Tongue (tissue), 2 donors: Measurements from ENCODE around the gene STAT3. TPM values are rescaled to one million over a fixed set of nuclear protein-coding genes. Genes with fewer than 3 reads are reported as not detected.
"Not testable (repeated sequence)": the region's sequence is repeated elsewhere in the genome, so short reads cannot be mapped to it uniquely, and the experiment has no call there.

Source experiments
- DNase-seq: peaks from one replicate; pipeline ENCODE4 v3.0.0-alpha.2; 2015
- total RNA-seq: library from RNA; depleted of rRNA; stranded (reverse); fragments of >200 nt; gene quantifications from one replicate; pipeline ENCODE4 v1.2.3, GENCODE V29; 2014

Gene STAT3
- total RNA-seq, 1 donor from 2014 or later = 158 TPM

- no peak for DNase-seq
These were observed 74.3 kb downstream of the STAT3 start for GRCh38 chr17:42313773-42314566.

- DNase-seq = no peak
These were observed 74.9 kb downstream of the STAT3 start for GRCh38 chr17:42313389-42313772.

- DNase-seq = peak; percentile 95
These were observed 75.7 kb downstream of the STAT3 start for GRCh38 chr17:42312285-42313130.

DNA sequence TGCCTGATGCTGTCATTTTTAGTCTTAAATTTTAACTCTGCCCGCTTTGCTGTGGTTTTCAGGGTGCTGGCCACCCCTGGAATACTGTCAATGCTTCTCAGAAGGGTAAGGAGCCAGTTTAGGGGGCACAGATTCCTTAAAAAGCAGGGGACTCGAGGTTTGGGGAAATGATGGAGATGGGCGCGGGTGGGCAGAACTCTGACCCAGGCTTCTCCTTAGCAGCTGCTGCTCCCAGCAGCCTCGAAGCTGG lies 76.3 kb downstream of the STAT3 start:
- DNase-seq = no peak

GRCh38 chr17:42311240-42312034 lies 76.8 kb downstream of the STAT3 start:
- peak; percentile 94 for DNase-seq

DNA sequence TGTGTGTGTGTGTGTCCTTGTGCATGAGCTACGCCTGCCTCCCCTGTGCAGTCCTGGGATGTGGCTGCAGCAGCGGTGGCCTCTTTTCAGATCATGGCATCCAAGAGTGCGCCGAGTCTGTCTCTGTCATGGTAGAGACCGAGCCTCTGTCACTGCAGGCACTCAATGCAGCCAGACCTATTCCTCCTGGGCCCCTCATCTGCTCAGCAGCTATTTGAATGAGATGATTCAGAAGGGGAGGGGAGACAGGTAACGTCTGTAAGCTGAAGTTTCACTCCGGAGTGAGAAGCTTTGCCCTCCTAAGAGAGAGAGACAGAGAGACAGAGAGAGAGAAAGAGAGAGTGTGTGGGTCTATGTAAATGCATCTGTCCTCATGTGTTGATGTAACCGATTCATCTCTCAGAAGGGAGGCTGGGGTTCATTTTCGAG lies 77.4 kb downstream of the STAT3 start:
- DNase-seq = no peak

- DNase-seq = peak; percentile 21
These were observed 78.1 kb downstream of the STAT3 start for GRCh38 chr17:42309986-42310786.

- DNase-seq = no peak
These were observed 79.1 kb downstream of the STAT3 start for GRCh38 chr17:42309142-42309541.

- no peak for DNase-seq
These were observed 79.8 kb downstream of the STAT3 start for GRCh38 chr17:42308446-42308845.

- DNase-seq = no peak
These were observed 80.8 kb downstream of the STAT3 start for GRCh38 chr17:42307362-42307927.

DNA sequence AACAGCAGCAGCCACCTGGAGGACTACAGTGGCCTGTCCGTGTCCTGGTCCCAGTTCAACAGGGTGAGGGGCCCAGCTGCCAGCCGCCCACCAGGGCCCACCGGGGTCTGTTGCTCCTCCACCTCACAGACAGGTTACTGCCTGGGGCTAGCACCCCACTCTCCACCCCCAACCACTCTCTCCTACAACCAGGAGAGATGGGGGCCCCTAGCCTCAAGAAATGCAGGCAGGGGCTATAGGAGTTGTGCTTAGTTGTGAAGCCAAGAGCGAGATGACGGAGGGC lies 81.9 kb downstream of the STAT3 start:
- no peak for DNase-seq

GRCh38 chr17:42305543-42306384 lies 82.5 kb downstream of the STAT3 start:
- DNase-seq = no peak

DNA sequence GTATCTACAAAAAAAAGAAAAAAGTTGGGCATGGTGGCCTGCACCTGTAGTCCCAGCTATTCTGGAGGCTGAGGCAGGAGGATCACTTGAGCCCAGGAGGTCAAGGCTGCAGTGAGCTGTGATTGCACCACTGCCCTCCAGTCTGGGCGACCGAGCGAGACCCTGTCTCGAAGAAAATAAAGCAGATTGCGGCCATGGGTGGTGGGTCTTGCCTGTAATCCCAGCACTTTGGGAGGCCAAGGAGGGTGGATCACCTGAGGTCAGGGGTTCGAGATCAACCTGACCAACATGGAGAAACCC lies 83.3 kb downstream of the STAT3 start:
- not testable (repeated sequence) for DNase-seq

GRCh38 chr17:42304187-42305030 lies 83.8 kb downstream of the STAT3 start:
- no peak for DNase-seq

DNA sequence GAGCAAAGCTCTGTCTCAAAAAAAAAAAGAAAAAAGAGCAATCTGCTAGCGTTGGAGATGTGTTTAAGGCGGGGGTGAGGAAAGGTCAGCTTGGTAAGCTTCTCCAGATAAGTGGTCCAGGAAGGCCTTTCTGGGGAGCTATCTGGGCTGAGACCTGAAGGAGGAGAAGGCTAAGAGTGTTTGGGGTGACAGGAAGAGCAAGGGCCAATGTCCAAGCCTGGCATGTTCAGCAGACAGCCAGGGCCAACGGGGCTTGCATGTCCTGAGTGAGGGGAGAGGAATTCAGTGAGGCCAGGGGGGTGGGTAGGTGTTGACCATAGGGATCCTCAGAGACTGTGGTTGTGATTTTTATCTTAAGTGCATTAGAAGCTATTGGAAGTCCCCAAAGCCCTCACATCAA lies 84.5 kb downstream of the STAT3 start:
- DNase-seq = no peak

- DNase-seq = no peak
These were observed 87.2 kb downstream of the STAT3 start for GRCh38 chr17:42301022-42301421.

- not testable (repeated sequence) for DNase-seq
These were observed 88.3 kb downstream of the STAT3 start for GRCh38 chr17:42299913-42300312.

DNA sequence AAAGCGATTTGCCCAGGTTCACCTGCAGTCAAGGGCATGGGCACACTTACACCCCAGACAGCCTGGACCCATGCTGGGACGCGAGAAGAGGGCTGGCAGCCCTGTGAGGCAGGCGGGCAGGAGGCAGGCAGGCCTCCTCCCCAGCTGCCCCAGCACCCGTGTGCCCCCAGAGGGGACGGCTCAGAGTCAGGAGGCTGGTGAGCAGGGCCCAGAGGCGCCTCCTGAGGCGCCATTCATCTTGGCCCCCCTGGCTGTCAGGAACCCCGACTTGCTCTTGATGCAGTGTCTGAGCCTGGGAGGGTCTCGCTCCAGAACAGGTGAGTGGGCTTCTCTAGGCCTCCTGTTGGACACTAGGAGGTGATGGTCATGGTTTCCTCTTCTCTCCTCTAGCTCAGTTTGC lies 88.9 kb downstream of the STAT3 start:
- DNase-seq = not testable (repeated sequence)

DNA sequence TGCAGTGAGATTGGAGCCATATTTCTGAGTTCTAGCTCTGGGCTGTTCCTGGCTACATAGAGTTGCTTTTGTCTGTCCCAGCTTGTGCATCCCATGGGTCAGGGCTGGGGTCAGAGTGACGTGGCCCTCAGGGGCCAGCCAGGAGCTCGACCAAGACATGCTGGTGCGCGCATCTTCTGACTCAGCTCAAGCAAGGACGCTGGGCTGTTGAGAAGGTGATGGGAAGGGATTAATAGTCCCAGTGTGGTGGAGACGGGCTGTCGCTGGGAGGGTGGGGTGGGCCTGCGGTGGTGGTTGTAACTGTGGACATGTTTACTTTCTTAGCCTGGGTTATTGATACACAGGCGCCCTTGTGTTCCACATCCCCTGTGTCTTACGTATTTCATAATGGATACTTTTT lies 90.5 kb downstream of the STAT3 start:
- DNase-seq = not testable (repeated sequence)

DNA sequence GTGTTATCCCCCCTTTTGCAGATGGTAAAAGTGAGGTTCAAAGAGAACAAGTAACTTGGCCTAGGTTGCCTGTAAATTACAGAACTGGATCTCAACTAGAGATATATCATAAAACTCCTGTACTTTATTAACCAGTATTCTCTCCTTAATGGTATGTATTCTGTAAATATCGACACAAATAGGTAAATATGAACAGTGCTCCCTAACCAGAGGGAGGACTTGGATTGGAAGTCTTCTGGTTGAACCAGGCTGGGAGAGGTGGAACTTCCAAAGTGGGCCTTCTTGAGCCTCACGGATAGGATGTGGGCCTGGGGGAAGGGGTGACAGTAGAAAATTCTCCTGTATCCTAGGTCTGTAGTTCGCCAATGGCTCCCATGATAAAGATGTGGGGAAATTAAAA lies 92.2 kb downstream of the STAT3 start:
- DNase-seq = no peak
